H9 (cell line): Measurements from ENCODE around the gene TARM1. TPM values are rescaled to one million over a fixed set of nuclear protein-coding genes. Genes with fewer than 3 reads are reported as not detected.

Experiments
- DNase-seq: peaks from one replicate; pipeline ENCODE4 v3.0.0-alpha.2; 2017
- H2AFZ ChIP-seq: one replicate; pipeline ENCODE4 v1.6.1; 2013; ENCODE audit warnings: mild to moderate bottlenecking, low read length, control low read depth, moderate library complexity
- H2AK5ac ChIP-seq: 2 replicates; pipeline ENCODE4 v1.6.1; 2013; ENCODE audit warnings: low read length, control low read depth, mixed read lengths; ENCODE audit not compliant: insufficient read length
- H2BK120ac ChIP-seq: one replicate; pipeline ENCODE4 v1.6.1; 2013; ENCODE audit warnings: low read depth, mild to moderate bottlenecking, low read length, control low read depth, inconsistent platforms; ENCODE audit not compliant: poor library complexity, severe bottlenecking
- H2BK12ac ChIP-seq: 2 replicates; pipeline ENCODE4 v1.6.1; 2013; ENCODE audit warnings: low read length, control low read depth, mixed read lengths, low read depth; ENCODE audit not compliant: insufficient read length
- H2BK15ac ChIP-seq: 2 replicates; pipeline ENCODE4 v1.6.1; 2013; ENCODE audit warnings: low read depth, low read length, control low read depth
- H2BK20ac ChIP-seq: one replicate; pipeline ENCODE4 v1.6.1; 2013; ENCODE audit warnings: low read depth, mild to moderate bottlenecking, low read length, control low read depth, inconsistent platforms; ENCODE audit not compliant: poor library complexity, severe bottlenecking
- H2BK5ac ChIP-seq: 2 replicates; pipeline ENCODE4 v1.6.1; 2013; ENCODE audit warnings: low read length, control low read depth, mixed read lengths; ENCODE audit not compliant: insufficient read length
- H3K14ac ChIP-seq: 2 replicates; pipeline ENCODE4 v1.6.1; 2013; ENCODE audit warnings: low read length, control low read depth; ENCODE audit not compliant: insufficient read depth
- H3K18ac ChIP-seq: 2 replicates; pipeline ENCODE4 v1.6.1; 2013; ENCODE audit warnings: low read depth, mild to moderate bottlenecking, mixed read lengths, low read length, control low read depth; ENCODE audit not compliant: insufficient read length
- H3K23ac ChIP-seq: 2 replicates; pipeline ENCODE4 v1.6.1; 2013; ENCODE audit warnings: low read length, control low read depth, mixed read lengths, low read depth; ENCODE audit not compliant: insufficient read length
- H3K23me2 ChIP-seq: 2 replicates; pipeline ENCODE4 v1.6.1; 2013; ENCODE audit warnings: low read depth, mild to moderate bottlenecking, mixed read lengths, low read length, control low read depth; ENCODE audit not compliant: insufficient read length, poor library complexity, severe bottlenecking
- H3K27ac ChIP-seq: 2 replicates; pipeline ENCODE4 v1.5.1; 2013; ENCODE audit warnings: low read length, control low read depth, mixed read lengths, low read depth; ENCODE audit not compliant: insufficient read length
- H3K27me3 ChIP-seq: 2 replicates; pipeline ENCODE4 v1.6.1; 2013; ENCODE audit warnings: low read length, control low read depth, inconsistent platforms; ENCODE audit not compliant: insufficient read depth
- H3K4ac ChIP-seq: 2 replicates; pipeline ENCODE4 v1.6.1; 2013; ENCODE audit warnings: low read depth, mild to moderate bottlenecking, control low read depth, inconsistent platforms, low read length, moderate library complexity
- H3K4me1 ChIP-seq: 2 replicates; pipeline ENCODE4 v1.6.1; 2013; ENCODE audit warnings: low read length, control low read depth, inconsistent platforms; ENCODE audit not compliant: insufficient read depth
- H3K4me2 ChIP-seq: 2 replicates; pipeline ENCODE4 v1.6.1; 2013; ENCODE audit warnings: low read length, control low read depth, mixed read lengths; ENCODE audit not compliant: insufficient read length, insufficient read depth
- H3K56ac ChIP-seq: 2 replicates; pipeline ENCODE4 v1.6.1; 2013; ENCODE audit warnings: low read depth, mild to moderate bottlenecking, mixed read lengths, low read length, control low read depth; ENCODE audit not compliant: insufficient read length
- H3K79me1 ChIP-seq: 2 replicates; pipeline ENCODE4 v1.6.1; 2013; ENCODE audit warnings: low read depth, mild to moderate bottlenecking, moderate library complexity, low read length, control low read depth, inconsistent platforms; ENCODE audit not compliant: insufficient read depth, poor library complexity, severe bottlenecking
- H3K79me2 ChIP-seq: 2 replicates; pipeline ENCODE4 v1.6.1; 2013; ENCODE audit warnings: low read length, control low read depth, inconsistent platforms; ENCODE audit not compliant: insufficient read depth
- H3K9ac ChIP-seq: 2 replicates; pipeline ENCODE4 v1.6.1; 2013; ENCODE audit warnings: low read length, control low read depth, mixed read lengths; ENCODE audit not compliant: insufficient read length; ENCODE audit errors: extremely low read depth
- H3K9me3 ChIP-seq: one replicate; pipeline ENCODE4 v1.6.1; 2013; ENCODE audit warnings: low read depth, low read length, inconsistent platforms; ENCODE audit not compliant: control insufficient read depth
- H3T11ph ChIP-seq: one replicate; pipeline ENCODE4 v1.6.1; 2013; ENCODE audit warnings: mild to moderate bottlenecking, low read length, control low read depth, inconsistent platforms
- H4K20me1 ChIP-seq: one replicate; pipeline ENCODE4 v1.6.1; 2013; ENCODE audit not compliant: control insufficient read depth, insufficient read length, insufficient read depth
- H4K5ac ChIP-seq: 2 replicates; pipeline ENCODE4 v1.6.1; 2013; ENCODE audit warnings: low read depth, mild to moderate bottlenecking, mixed read lengths, low read length, control low read depth; ENCODE audit not compliant: insufficient read length
- H4K8ac ChIP-seq: replicated peaks from 2 replicates; pipeline ENCODE4 v1.6.1; 2013; ENCODE audit warnings: low read length, control low read depth, mixed read lengths, low read depth; ENCODE audit not compliant: insufficient read length
- H4K91ac ChIP-seq: 2 replicates; pipeline ENCODE4 v1.6.1; 2013; ENCODE audit warnings: low read depth, mild to moderate bottlenecking, moderate library complexity, mixed read lengths, low read length, control low read depth; ENCODE audit not compliant: insufficient read length
- H3K27ac Mint-ChIP-seq, 3 experiments: 2 replicates in 2 of 3; 3 replicates in 1 of 3; pipeline ENCODE4 v1.8.0; 2020 to 2021; ENCODE audit warnings: mixed read lengths in 3 of 3, mild to moderate bottlenecking in 1 of 3, moderate library complexity in 1 of 3
- H3K27me3 Mint-ChIP-seq: 2 replicates; pipeline ENCODE4 v1.8.0; 2021; ENCODE audit warnings: low read depth, mild to moderate bottlenecking, moderate library complexity, mixed read lengths
- H3K36me3 Mint-ChIP-seq, 3 experiments: 2 replicates in 2 of 3; 3 replicates in 1 of 3; pipeline ENCODE4 v1.8.0; 2020 to 2021; ENCODE audit warnings: low read depth in 3 of 3, mixed read lengths in 3 of 3; ENCODE audit not compliant: insufficient read depth in 1 of 3
- H3K4me1 Mint-ChIP-seq, 2 experiments: 2 replicates each; pipeline ENCODE4 v1.8.0; 2020; ENCODE audit warnings: mixed read lengths in 2 of 2
- H3K4me3 Mint-ChIP-seq, 2 experiments: 2 replicates in 1 of 2; 3 replicates in 1 of 2; pipeline ENCODE4 v1.8.0; 2020 to 2021; ENCODE audit warnings: mild to moderate bottlenecking in 2 of 2, mixed read lengths in 2 of 2, moderate library complexity in 1 of 2
- H3K9me3 Mint-ChIP-seq, 2 experiments: 2 replicates in 1 of 2; 3 replicates in 1 of 2; pipeline ENCODE4 v1.8.0; 2020; ENCODE audit warnings: mild to moderate bottlenecking in 2 of 2, mixed read lengths in 2 of 2, moderate library complexity in 1 of 2
- CTCF ChIP-seq: fragments of 200-600 bp; sonication (generic); conservative IDR thresholded peaks from 3 replicates; pipeline ENCODE4 v1.8.0; 2021; ENCODE audit warnings: antibody characterized with exemption, mild to moderate bottlenecking
- WGBS: extraction: QIAGEN DNeasy Blood & Tissue Kit; methylation state at CpG from one replicate; pipeline ENCODE4 v1.1.7; 2013; ENCODE audit warnings: missing lambda C conversion rate, low lambda C conversion rate, mixed read lengths; ENCODE audit not compliant: insufficient read length; ENCODE audit errors: extremely low coverage; 5-methylcytosine and 5-hydroxymethylcytosine counted together
- long read RNA-seq: library from polyadenylated mRNA; unstranded; transcript quantifications from one replicate; pipeline ENCODE4 v2.0.0, GENCODE V29; 2020
- total RNA-seq: library from RNA; stranded (reverse); gene quantifications from 2 replicates; pipeline ENCODE4 v1.2.1, GENCODE V29; 2021

Gene TARM1
- not detected in 2 replicates for total RNA-seq
- long read RNA-seq: 0 reads

- no peak within 1 kb of the TSS for H2BK20ac ChIP-seq
- H2BK15ac ChIP-seq: no peak within 1 kb of the TSS
- no peak within 1 kb of the TSS for H3K9ac ChIP-seq
- H3K27ac ChIP-seq: no peak within 1 kb of the TSS
- H2BK5ac ChIP-seq: no peak within 1 kb of the TSS
- H3K23ac ChIP-seq: no peak within 1 kb of the TSS
- H2BK12ac ChIP-seq: no peak within 1 kb of the TSS
- no peak within 1 kb of the TSS for H3T11ph ChIP-seq
- H2AK5ac ChIP-seq: no peak within 1 kb of the TSS
- Mint-ChIP-seq H3K4me3 (no peak within 1 kb of the TSS), H3K9me3 (peaks cover 22 to 34% of the 10 kb centered on the region in 2 experiments), H3K27ac (peak within 1 kb of the TSS in 1 of 3 experiments; percentile 15; a peak in 1 of 7 replicates), H3K27me3 (peaks cover 2% of the 10 kb centered on the region; the same call in 1 of the 2 replicates), H3K36me3 (peaks cover 6 to 9% (median 6%) of the 10 kb centered on the region in 3 experiments), H3K4me1 (peaks cover 0 to 2% of the 10 kb centered on the region in 2 experiments; a peak in 1 of 4 replicates)
- no peaks in the 10 kb centered on the region for H3K79me1 ChIP-seq
- no peak within 1 kb of the TSS for H3K14ac ChIP-seq
- peaks cover 6% of the 10 kb centered on the region for H3K9me3 ChIP-seq
- H4K20me1 ChIP-seq: no peaks in the 10 kb centered on the region
- H3K4me2 ChIP-seq: no peak within 1 kb of the TSS
- H4K91ac ChIP-seq: no peak within 1 kb of the TSS
- DNase-seq: no peak
- no peak within 1 kb of the TSS for H2BK120ac ChIP-seq
- no peak within 1 kb of the TSS for H3K18ac ChIP-seq
- no peaks in the 10 kb centered on the region for H3K4me1 ChIP-seq
- H3K56ac ChIP-seq: no peak within 1 kb of the TSS
- no peak within 1 kb of the TSS for H4K5ac ChIP-seq
- WGBS: no CpG with 5 or more reads among the region's 7 CpGs
- no peak within 1 kb of the TSS for H2AFZ ChIP-seq
- H3K27me3 ChIP-seq: no peaks in the 10 kb centered on the region
- H3K23me2 ChIP-seq: no peaks in the 10 kb centered on the region
- no peaks in the 10 kb centered on the region for H3K79me2 ChIP-seq
- no peak within 1 kb of the TSS for H3K4ac ChIP-seq
- no peak for TF ChIP-seq CTCF
- H4K8ac ChIP-seq: no peak within 1 kb of the TSS
These were observed at the start of gene TARM1 for GRCh38 chr19:54081032-54081431. Gene TARM1, minus strand, starts transcription at chr19:54081365. Its CDS starts 25 bp downstream, at chr19:54081340.
